Measurements from ENCODE around the gene APH1B.
A peak's percentile ranks its signal among the peaks of the same experiment; 100 is the strongest.

Gene APH1B

GRCh38 chr15:63334821-63335220, 57.4 kb downstream of the APH1B start:
- no peak for DNase-seq

- DNase-seq = no peak
Observed at GRCh38 chr15:63335543-63336240, 58.3 kb downstream of the APH1B start.

GRCh38 chr15:63337046-63337445, 59.6 kb downstream of the APH1B start:
- DNase-seq = no peak

- DNase-seq = peak; percentile 91
Observed at GRCh38 chr15:63338170-63338569, 60.8 kb downstream of the APH1B start.

- no peak for DNase-seq
Observed at GRCh38 chr15:63339006-63339766, 61.8 kb downstream of the APH1B start.

- DNase-seq = no peak
Observed at GRCh38 chr15:63339836-63340235, 62.4 kb downstream of the APH1B start.

- no peak for DNase-seq
Observed at GRCh38 chr15:63340353-63340752, 62.9 kb downstream of the APH1B start.

GRCh38 chr15:63340878-63341277, 63.5 kb downstream of the APH1B start:
- DNase-seq = no peak

- DNase-seq = no peak
Observed at GRCh38 chr15:63341898-63342297, 64.5 kb downstream of the APH1B start.

- DNase-seq = peak; percentile 26
Observed at GRCh38 chr15:63342996-63343562, 65.7 kb downstream of the APH1B start.

- peak; percentile 53 for DNase-seq
Observed at GRCh38 chr15:63344731-63345390, 67.5 kb downstream of the APH1B start.

- no peak for DNase-seq
Observed at GRCh38 chr15:63345391-63345752, 68.0 kb downstream of the APH1B start.

GRCh38 chr15:63347074-63347857, 69.9 kb downstream of the APH1B start:
- DNase-seq = no peak

GRCh38 chr15:63348392-63348791, 71.0 kb downstream of the APH1B start:
- peak; percentile 48 for DNase-seq

- DNase-seq = no peak
Observed at GRCh38 chr15:63349156-63349555, 71.8 kb downstream of the APH1B start.

- DNase-seq = no peak
Observed at GRCh38 chr15:63349621-63350020, 72.2 kb downstream of the APH1B start.

GRCh38 chr15:63350178-63350621, 72.8 kb downstream of the APH1B start:
- DNase-seq = no peak

GRCh38 chr15:63351170-63351569, 73.8 kb downstream of the APH1B start:
- no peak for DNase-seq

GRCh38 chr15:63352808-63353207, 75.4 kb downstream of the APH1B start:
- no peak for DNase-seq

GRCh38 chr15:63353261-63353660, 75.9 kb downstream of the APH1B start:
- DNase-seq = no peak

GRCh38 chr15:63353887-63354286, 76.5 kb downstream of the APH1B start:
- DNase-seq = no peak

GRCh38 chr15:63354821-63355650, 77.6 kb downstream of the APH1B start:
- DNase-seq = no peak
